Measurements from ENCODE around the gene TBC1D5. TPM values are rescaled to one million over a fixed set of nuclear protein-coding genes. Genes with fewer than 3 reads are reported as not detected.

TBC1D5 gene
- polyA plus RNA-seq, 5 donors = 36.0 to 55.2 (median 54.0) TPM

DNA sequence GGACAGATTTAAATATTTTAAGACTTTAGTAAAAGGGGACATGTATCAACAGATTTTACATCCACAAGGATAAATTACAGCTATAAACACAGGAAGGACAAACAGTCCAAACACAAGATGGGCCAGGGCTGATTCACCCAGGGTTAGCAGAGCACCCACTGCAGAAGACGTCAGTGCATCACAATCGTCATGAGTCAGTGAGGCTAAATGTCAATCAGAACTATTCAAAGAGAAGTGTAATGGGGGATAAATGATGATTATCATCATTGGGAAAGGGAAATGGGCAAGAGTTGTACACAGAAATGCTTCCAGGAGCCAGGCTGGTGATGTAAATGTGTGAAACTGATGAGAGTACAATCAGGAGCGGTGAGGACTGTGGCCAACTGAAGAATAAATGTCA lies 630.8 kb downstream of the TBC1D5 start:
- no peak for DNase-seq

DNA sequence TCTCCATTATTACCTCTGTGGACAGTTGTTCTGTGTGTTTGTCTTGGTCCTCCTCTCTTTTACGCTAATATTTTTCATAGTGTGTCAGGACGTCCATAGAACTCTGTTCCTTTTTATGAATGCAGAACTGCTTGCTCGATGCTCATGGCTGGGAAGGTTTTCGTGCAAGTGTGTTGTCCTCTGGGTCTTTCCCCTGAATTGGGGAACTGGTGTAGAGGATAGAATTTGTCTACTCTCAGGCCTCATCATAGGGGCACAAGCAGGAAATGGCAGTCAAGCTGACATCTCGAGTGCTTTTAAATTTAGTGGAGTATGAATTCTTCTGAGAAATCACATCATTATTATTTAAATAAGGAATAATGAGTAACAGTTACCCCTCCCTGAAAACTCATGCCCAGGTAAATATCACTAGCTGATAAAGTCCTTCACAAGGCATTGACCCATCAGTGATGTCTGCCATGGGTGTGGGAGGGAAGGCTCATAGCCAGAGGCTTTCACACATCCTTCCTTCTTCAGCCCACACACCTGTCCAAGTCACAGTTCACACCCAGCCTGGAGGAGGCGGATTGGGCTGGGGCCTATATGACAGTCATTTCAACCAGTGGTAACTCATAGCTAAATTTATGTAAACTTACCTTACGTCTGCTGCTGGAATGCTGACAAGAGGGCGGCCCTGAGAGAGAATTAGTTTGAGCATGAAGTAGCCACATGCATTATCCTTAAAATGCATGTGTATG lies 631.6 kb downstream of the TBC1D5 start:
- no peak for DNase-seq

Data from right lung (tissue), 5 donors.